UCSD-AML1 (cell line): Measurements from ENCODE around the gene PPP2R5C.

Experiments used
- DNase-seq: peaks from one replicate; lab custom pipeline; 2025; ENCODE audit not compliant: unreplicated experiment; lab: John Stamatoyannopoulos, UW

Gene PPP2R5C

DNA sequence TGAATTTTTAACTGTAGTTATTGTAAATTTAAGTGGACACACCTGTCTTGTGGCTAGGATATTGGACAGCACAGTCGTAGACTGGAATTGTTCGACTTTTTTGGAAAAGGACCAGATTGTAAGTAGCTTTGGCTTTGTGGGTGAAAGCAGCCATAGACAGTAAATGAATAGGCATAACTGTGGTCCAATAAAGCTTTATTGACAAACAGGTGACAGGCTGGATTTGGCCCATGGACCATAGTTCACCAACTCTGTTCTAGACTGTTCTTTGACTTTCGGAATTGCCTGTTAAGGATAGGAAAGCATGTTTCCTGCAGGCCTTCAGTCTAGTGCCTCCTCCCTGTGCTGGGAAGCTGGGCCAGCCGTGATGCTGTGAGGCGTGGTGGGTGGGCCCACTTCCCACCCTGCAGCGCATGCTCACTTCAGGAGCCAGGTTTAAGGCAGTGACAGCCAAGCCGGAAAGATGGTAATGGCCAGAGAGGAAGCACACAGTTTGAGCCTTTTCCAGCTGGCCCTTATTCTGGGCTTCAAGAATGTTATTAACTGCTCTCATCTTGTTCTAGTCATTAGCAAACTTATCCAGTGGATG, 51.8 kb downstream of the PPP2R5C start:
- DNase-seq: no peak

- no peak for DNase-seq
Measured at GRCh38 chr14:101813833-101814232, 52.3 kb downstream of the PPP2R5C start.

GRCh38 chr14:101814934-101815333, 53.4 kb downstream of the PPP2R5C start:
- DNase-seq: no peak

- DNase-seq: no peak
Measured at GRCh38 chr14:101815994-101816393, 54.5 kb downstream of the PPP2R5C start.

DNA sequence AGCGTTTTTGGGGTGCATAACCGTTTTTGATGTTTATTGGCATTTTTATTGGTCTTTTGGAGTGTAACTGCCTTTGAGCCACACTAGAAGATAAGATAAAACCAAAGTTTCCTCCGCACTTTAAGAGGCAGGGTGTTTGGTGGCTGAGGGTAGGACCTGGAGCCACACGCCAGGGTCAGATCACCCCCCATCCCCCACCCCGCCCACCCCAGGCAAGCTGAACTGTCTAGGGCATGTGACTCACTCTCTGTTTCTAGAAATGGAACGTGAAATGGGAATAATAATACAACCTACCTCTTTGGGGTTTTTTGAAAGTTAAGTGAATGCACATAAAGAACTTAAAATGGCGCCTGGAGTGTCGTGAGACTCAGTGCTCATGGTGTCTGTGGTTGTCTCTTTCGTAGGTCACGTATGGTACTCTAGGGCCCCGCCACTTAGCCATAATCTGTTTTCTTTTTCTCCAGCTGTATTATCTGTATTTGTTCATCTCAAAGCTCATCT, 56.0 kb downstream of the PPP2R5C start:
- DNase-seq: no peak

DNA sequence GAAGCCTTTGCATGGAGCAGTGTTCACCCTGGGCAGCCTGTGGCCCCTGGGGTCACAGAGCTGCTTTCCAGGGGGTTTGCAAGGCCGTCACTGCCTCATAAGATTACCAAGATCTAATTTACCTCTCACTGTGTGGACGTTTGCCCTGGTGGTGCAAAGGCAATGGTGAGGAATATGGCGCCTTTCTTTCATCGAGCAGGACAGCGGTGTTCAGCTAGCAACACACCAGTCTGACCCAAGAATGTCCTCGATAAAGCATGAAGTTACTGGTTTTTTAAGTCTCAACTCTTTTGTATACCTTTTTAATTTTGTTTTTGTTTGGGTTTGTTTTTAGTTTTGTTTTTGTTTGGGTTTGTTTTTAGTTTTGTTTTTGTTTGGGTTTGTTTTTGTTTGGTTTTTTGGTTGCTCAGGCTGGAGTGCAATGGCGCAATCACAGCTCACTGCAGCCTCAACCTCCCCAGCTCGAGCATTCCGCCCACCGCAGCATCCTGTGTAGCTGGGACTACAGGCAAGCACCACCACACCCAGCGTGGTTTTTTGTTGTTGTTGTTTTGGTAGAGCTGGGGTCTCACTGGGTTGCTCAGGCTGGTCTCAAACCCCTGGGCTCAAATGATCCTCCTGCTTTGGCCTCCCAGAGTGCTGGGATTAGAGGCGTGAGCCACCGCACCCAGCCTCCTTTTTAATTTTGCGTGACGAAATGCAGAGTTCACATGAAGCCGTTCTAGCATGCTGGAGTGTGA, 57.9 kb downstream of the PPP2R5C start:
- no peak for DNase-seq

DNA sequence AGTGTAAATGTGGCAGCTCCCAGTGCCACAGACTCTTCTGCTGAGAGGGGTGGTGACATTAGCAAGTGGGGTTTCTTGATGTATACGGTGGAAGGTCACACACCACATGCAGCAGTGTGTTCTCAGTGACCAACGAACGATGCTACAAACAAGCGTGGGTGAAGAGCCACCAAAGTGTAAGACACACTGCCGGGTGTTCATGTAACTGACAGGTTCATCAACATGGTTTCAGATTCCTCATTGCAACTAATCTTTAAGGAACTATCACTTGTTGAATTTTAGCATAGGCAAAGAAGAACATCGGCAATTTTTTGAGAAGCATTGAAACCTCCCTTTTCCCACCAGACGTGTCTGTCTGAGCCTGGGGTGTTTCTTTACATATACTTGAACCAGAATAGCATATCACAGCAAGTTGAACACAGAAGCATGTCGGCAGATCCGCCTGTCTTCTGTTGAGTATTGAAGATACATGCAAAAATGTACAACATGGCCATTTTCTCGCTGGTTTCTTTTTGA, 58.8 kb downstream of the PPP2R5C start:
- DNase-seq: no peak

- DNase-seq: no peak
Measured at GRCh38 chr14:101821528-101821927, 60.0 kb downstream of the PPP2R5C start.

GRCh38 chr14:101823066-101823465, 61.6 kb downstream of the PPP2R5C start:
- DNase-seq: no peak

DNA sequence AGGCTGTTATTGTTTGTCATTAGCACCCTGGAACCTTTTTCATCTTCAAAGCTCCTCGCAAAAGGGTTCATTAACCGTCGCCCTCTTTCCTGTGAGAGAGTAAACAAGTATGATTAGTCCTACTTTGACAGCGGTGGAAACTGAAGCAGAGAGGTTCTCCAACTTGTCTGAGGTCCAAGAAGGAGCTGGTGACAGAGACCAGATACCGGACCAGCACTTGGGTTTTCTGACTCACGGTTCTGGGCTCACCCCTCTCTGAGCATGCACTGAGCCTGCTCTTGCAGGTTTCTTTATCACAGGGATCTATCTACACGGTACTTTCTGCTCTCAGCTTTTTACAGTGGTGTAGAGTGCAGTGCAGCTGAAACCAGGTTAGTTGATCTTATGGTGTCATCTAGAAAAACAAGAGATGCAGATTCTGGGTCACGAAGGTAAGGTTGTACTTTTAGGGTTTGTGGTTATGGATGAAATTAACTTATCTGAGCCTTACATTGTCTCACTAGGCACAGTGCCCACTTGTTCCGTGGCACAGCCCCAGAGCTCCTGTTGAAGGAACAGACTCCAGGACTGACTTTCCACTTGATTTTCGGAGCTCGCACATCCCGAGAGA, 62.1 kb downstream of the PPP2R5C start:
- no peak for DNase-seq

DNA sequence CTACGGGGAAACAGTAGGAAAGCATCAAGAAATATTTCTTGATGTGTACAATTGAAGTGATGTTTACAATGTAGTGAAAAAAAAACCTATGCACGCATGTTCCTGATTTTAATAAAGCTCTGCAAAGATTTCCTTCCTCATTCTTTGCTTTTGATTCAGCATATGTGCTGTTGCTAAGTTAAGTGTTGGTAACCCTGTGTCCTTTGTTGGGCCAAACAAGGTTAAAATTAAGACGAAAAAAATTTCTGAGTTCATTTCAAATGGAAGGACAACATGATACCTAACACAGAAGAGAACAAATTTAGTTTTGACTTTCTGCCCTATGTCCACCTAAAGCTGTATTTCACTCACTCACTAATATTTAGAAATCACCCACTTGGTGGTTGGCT, 62.8 kb downstream of the PPP2R5C start:
- DNase-seq: no peak

DNA sequence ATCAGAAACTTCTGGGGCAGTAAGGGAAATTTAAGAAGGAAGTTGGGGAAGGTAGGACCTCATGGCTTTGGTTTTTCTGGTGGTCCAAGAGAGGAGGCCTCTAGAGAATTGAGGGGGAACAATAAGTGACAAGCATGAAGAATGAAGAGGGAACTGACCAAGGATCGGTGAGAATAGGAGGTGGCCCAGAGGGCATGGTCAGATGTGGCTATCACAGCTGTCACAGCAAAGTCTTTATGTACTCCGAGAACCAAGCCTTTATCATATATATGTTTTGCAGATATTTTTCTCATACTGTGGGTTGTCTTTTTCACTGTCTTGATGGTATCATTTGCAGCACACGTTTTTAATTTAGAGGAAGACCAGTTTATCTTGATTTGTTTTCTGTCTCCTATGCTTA, 64.3 kb downstream of the PPP2R5C start:
- DNase-seq: no peak

GRCh38 chr14:101826351-101826750, 64.8 kb downstream of the PPP2R5C start:
- no peak for DNase-seq

DNA sequence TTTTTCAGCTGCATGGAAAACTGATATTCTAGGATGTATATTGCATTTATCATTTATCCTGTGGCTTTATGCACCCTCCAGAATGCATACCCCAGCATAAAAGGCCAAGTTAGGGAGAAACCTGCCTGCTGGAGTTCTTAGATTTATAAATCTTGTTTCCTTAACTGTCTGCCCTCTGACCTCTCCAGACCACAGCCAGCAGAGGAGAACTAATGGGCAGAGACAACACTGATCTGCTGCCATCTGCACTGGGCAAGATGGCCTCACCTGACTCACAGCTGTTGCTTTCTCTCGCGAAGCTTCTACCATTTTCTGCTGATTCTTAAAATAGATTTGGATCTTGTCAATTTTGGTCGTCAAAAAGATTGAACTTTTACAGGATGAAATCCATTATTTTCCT, 65.8 kb downstream of the PPP2R5C start:
- no peak for DNase-seq

- no peak for DNase-seq
Measured at GRCh38 chr14:101828046-101828445, 66.5 kb downstream of the PPP2R5C start.

DNA sequence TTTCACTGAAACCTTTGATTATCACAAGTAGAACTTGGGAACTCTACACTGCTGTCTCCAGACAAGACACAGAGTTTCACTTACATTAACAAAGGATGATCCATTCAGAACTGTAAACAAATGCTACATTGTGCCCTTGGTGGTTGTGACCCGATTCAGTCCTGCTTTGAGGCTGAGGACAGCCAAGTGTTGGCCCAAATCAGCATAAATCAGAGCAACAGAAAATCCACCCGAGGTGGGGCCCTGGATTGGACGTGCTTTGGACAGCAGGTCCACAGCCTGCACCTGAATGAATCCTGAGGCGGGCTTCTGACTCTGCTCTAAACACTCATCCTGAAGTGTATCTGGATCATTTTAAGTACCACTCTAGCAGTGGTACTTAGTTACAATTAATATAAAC, 68.8 kb downstream of the PPP2R5C start:
- no peak for DNase-seq

GRCh38 chr14:101833045-101833444, 71.5 kb downstream of the PPP2R5C start:
- DNase-seq: no peak

- DNase-seq: no peak
Measured at GRCh38 chr14:101834397-101834796, 72.9 kb downstream of the PPP2R5C start.

GRCh38 chr14:101834800-101835547, 73.5 kb downstream of the PPP2R5C start:
- DNase-seq: no peak

DNA sequence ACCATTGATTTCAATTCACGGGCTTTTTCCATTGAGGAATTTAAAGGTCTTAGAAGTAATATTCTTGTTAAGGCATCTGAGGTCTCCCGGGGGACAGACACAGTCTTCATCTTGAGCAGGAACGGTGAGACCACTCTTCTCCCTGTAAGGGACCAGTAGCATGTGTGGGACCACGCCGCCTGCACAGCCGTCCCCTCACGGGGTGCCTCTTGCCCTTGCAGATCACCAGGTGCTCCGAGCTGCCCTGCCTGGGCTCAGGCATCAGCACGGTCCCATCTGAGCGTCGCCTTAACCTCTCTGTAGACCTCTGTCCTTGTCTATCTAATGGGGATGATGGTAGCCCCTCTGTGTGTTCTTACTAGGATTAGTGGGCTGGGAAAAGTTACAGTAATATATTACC, 74.1 kb downstream of the PPP2R5C start:
- DNase-seq: no peak

DNA sequence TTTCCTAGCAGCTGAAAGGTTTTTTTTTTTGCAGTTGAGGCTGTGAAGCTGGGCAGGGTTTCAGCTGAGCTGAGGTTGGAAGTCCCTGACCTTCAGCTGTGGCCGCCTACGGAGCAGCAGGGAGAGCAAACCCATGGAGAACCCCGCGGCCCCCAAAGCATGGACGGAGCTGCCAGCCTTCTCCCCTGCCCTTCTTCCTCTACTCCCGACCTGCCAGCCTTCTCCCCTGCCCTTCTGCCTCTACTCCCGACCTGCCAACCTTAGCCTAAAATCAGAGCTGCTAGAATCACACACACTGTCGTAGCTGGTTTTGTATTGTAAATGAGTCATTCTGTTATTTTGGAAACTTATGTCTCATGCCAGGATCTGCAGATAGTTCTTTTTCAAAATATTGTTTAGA, 74.6 kb downstream of the PPP2R5C start:
- no peak for DNase-seq
